Lung microvascular endothelial cell (primary cell): ENCODE measurements around the gene NKD1. TPM values are rescaled to one million over a fixed set of nuclear protein-coding genes. Genes with fewer than 3 reads are reported as not detected.

Experiments used
- DNase-seq, 2 donors: peaks; one replicate each; pipeline versions ENCODE4 v3.0.0 to v3.0.0-alpha.2; 2010; ENCODE audit warnings: low read depth in 2 of 2
- total RNA-seq: library from RNA; depleted of rRNA; stranded (reverse); fragments of >200 nt; gene quantifications from 2 replicates; pipeline ENCODE4 v1.2.1, GENCODE V29; 2014

NKD1 gene
- total RNA-seq, 1 donor from 2014 or later: under 0.01 TPM

- DNase-seq: no peak
These were observed 11.1 kb downstream of the NKD1 start for GRCh38 chr16:50559342-50559741.

GRCh38 chr16:50559804-50560514 is 11.8 kb downstream of the NKD1 start:
- no peak for DNase-seq

- DNase-seq: no peak
These were observed 13.0 kb downstream of the NKD1 start for GRCh38 chr16:50560903-50561863.

- no peak for DNase-seq
These were observed 14.5 kb downstream of the NKD1 start for GRCh38 chr16:50562657-50563056.

GRCh38 chr16:50563989-50564388 is 15.8 kb downstream of the NKD1 start:
- DNase-seq: no peak

- DNase-seq: no peak
These were observed 17.2 kb downstream of the NKD1 start for GRCh38 chr16:50565428-50565827.

- no peak for DNase-seq
These were observed 18.1 kb downstream of the NKD1 start for GRCh38 chr16:50566014-50566962.

GRCh38 chr16:50567651-50568050 is 19.5 kb downstream of the NKD1 start:
- no peak for DNase-seq

- DNase-seq: no peak
These were observed 20.1 kb downstream of the NKD1 start for GRCh38 chr16:50568187-50568815.

GRCh38 chr16:50570354-50570753 is 22.2 kb downstream of the NKD1 start:
- DNase-seq: no peak

GRCh38 chr16:50570808-50571598 is 22.8 kb downstream of the NKD1 start:
- no peak for DNase-seq

- DNase-seq: no peak
These were observed 23.6 kb downstream of the NKD1 start for GRCh38 chr16:50571786-50572185.

- DNase-seq: no peak
These were observed 24.5 kb downstream of the NKD1 start for GRCh38 chr16:50572700-50573099.

- DNase-seq: no peak
These were observed 25.1 kb downstream of the NKD1 start for GRCh38 chr16:50573279-50573678.

- DNase-seq: no peak
These were observed 25.9 kb downstream of the NKD1 start for GRCh38 chr16:50573947-50574744.

GRCh38 chr16:50574745-50575136 is 26.5 kb downstream of the NKD1 start:
- DNase-seq: no peak

GRCh38 chr16:50575743-50576142 is 27.5 kb downstream of the NKD1 start:
- DNase-seq: no peak

GRCh38 chr16:50576403-50577113 is 28.4 kb downstream of the NKD1 start:
- DNase-seq: no peak

- no peak for DNase-seq
These were observed 29.9 kb downstream of the NKD1 start for GRCh38 chr16:50578137-50578536.
